Adipocyte (in vitro differentiated cells): ENCODE measurements around the gene PLEKHA7.

ENCODE experiments used
- DNase-seq: peaks from one replicate; pipeline ENCODE4 v3.0.0-alpha.2; 2015; ENCODE audit warnings: low read depth
- H3K27me3 ChIP-seq: replicated peaks from 2 replicates; pipeline ENCODE4 v1.7.0; 2013; ENCODE audit warnings: mild to moderate bottlenecking, low read length, moderate library complexity; ENCODE audit not compliant: control insufficient read depth, insufficient read depth
- H3K36me3 ChIP-seq: 2 replicates; pipeline ENCODE4 v1.7.0; 2013; ENCODE audit warnings: low read length, mild to moderate bottlenecking, moderate library complexity; ENCODE audit not compliant: control insufficient read depth, insufficient read depth, severe bottlenecking
- H3K4me1 ChIP-seq: 2 replicates; pipeline ENCODE4 v1.7.0; 2013; ENCODE audit warnings: mild to moderate bottlenecking, low read length, moderate library complexity; ENCODE audit not compliant: control insufficient read depth, insufficient read depth
- H3K4me3 ChIP-seq: 2 replicates; pipeline ENCODE4 v1.7.0; 2013; ENCODE audit warnings: mild to moderate bottlenecking, low read length, moderate library complexity
- H3K9ac ChIP-seq: 2 replicates; pipeline ENCODE4 v1.7.0; 2013; ENCODE audit warnings: mild to moderate bottlenecking, low read length, moderate library complexity
- H3K9me3 ChIP-seq: 2 replicates; pipeline ENCODE4 v1.7.0; 2013; ENCODE audit warnings: mild to moderate bottlenecking, low read length, moderate library complexity; ENCODE audit not compliant: control insufficient read depth

PLEKHA7 gene

GRCh38 chr11:16799221-16799620 is 215.0 kb downstream of the PLEKHA7 start:
- no peak for DNase-seq
- Histone ChIP-seq H3K4me3 (no peak overlapping the region), H3K27me3 (no peaks in the 10 kb centered on the region), H3K4me1 (peaks cover 9% of the 10 kb centered on the region), H3K9me3 (no peaks in the 10 kb centered on the region), H3K9ac (no peak overlapping the region), H3K36me3 (no peaks in the 10 kb centered on the region)

- no peak overlapping the region for H3K4me3 ChIP-seq
- no peaks in the 10 kb centered on the region for H3K36me3 ChIP-seq
- H3K9ac ChIP-seq: no peak overlapping the region
- H3K4me1 ChIP-seq: peaks cover 16% of the 10 kb centered on the region
- no peaks in the 10 kb centered on the region for H3K27me3 ChIP-seq
- H3K9me3 ChIP-seq: no peaks in the 10 kb centered on the region
- no peak for DNase-seq
Measured at GRCh38 chr11:16797776-16798175, 216.4 kb downstream of the PLEKHA7 start.

- no peaks in the 10 kb centered on the region for H3K27me3 ChIP-seq
- H3K36me3 ChIP-seq: no peaks in the 10 kb centered on the region
- H3K9ac ChIP-seq: no peak overlapping the region
- H3K4me1 ChIP-seq: peaks cover 31% of the 10 kb centered on the region
- no peak for DNase-seq
- no peak overlapping the region for H3K4me3 ChIP-seq
- no peaks in the 10 kb centered on the region for H3K9me3 ChIP-seq
Measured at GRCh38 chr11:16796311-16796710, 217.9 kb downstream of the PLEKHA7 start.

GRCh38 chr11:16795146-16795545 is 219.1 kb downstream of the PLEKHA7 start:
- H3K27me3 ChIP-seq: no peaks in the 10 kb centered on the region
- peaks cover 41% of the 10 kb centered on the region for H3K4me1 ChIP-seq
- no peak overlapping the region for H3K4me3 ChIP-seq
- H3K9me3 ChIP-seq: no peaks in the 10 kb centered on the region
- no peak overlapping the region for H3K9ac ChIP-seq
- no peak for DNase-seq
- H3K36me3 ChIP-seq: no peaks in the 10 kb centered on the region

GRCh38 chr11:16794047-16794818 is 220.0 kb downstream of the PLEKHA7 start:
- Histone ChIP-seq H3K9ac (no peak overlapping the region), H3K4me3 (no peak overlapping the region), H3K4me1 (peaks cover 41% of the 10 kb centered on the region), H3K36me3 (no peaks in the 10 kb centered on the region), H3K9me3 (no peaks in the 10 kb centered on the region), H3K27me3 (no peaks in the 10 kb centered on the region)
- no peak for DNase-seq

GRCh38 chr11:16793511-16793910 is 220.7 kb downstream of the PLEKHA7 start:
- Histone ChIP-seq H3K4me1 (peaks cover 48% of the 10 kb centered on the region), H3K27me3 (no peaks in the 10 kb centered on the region), H3K9me3 (no peaks in the 10 kb centered on the region), H3K36me3 (no peaks in the 10 kb centered on the region), H3K9ac (no peak overlapping the region), H3K4me3 (no peak overlapping the region)
- no peak for DNase-seq

GRCh38 chr11:16793009-16793408 is 221.2 kb downstream of the PLEKHA7 start:
- no peak overlapping the region for H3K9ac ChIP-seq
- H3K36me3 ChIP-seq: no peaks in the 10 kb centered on the region
- H3K9me3 ChIP-seq: no peaks in the 10 kb centered on the region
- H3K27me3 ChIP-seq: no peaks in the 10 kb centered on the region
- no peak for DNase-seq
- H3K4me1 ChIP-seq: peaks cover 53% of the 10 kb centered on the region
- no peak overlapping the region for H3K4me3 ChIP-seq

- Histone ChIP-seq H3K4me3 (no peak overlapping the region), H3K9ac (no peak overlapping the region), H3K9me3 (no peaks in the 10 kb centered on the region), H3K27me3 (no peaks in the 10 kb centered on the region), H3K36me3 (no peaks in the 10 kb centered on the region), H3K4me1 (peaks cover 59% of the 10 kb centered on the region)
- no peak for DNase-seq
Measured at GRCh38 chr11:16792426-16792825, 221.8 kb downstream of the PLEKHA7 start.

- Histone ChIP-seq H3K4me1 (peaks cover 69% of the 10 kb centered on the region), H3K9ac (peak overlapping the region; percentile 60), H3K4me3 (peak overlapping the region; percentile 65), H3K36me3 (no peaks in the 10 kb centered on the region), H3K27me3 (no peaks in the 10 kb centered on the region), H3K9me3 (no peaks in the 10 kb centered on the region)
- peak; percentile 94 for DNase-seq
Measured at GRCh38 chr11:16791191-16791961, 222.8 kb downstream of the PLEKHA7 start.

- DNase-seq: no peak
- no peaks in the 10 kb centered on the region for H3K9me3 ChIP-seq
Measured at GRCh38 chr11:16790486-16791190, 223.6 kb downstream of the PLEKHA7 start.

More at GRCh38 chr11:16790486-16791190, 223.6 kb downstream of the PLEKHA7 start:
- H3K36me3 ChIP-seq: no peaks in the 10 kb centered on the region
- peaks cover 72% of the 10 kb centered on the region for H3K4me1 ChIP-seq
- H3K4me3 ChIP-seq: no peak overlapping the region
- peak overlapping the region; percentile 57 for H3K9ac ChIP-seq
- no peaks in the 10 kb centered on the region for H3K27me3 ChIP-seq
